NB4 (cell line): ENCODE data around the gene ALPG.

Source experiments
- DNase-seq: peaks from one replicate; pipeline ENCODE4 v3.0.0; 2010; ENCODE audit warnings: low read depth
- H3K4me3 ChIP-seq: one replicate; pipeline ENCODE4 v1.5.1; 2011; ENCODE audit warnings: mild to moderate bottlenecking, low read depth, low read length, moderate library complexity
- CTCF ChIP-seq: IDR thresholded peaks from one replicate; pipeline ENCODE4 v1.5.1; 2012; ENCODE audit warnings: low read depth, low read length
- MAX ChIP-seq: IDR thresholded peaks from 2 replicates; pipeline ENCODE4 v1.6.1; 2011; ENCODE audit warnings: low read depth, low read length
- MYC ChIP-seq: IDR thresholded peaks from 2 replicates; pipeline ENCODE4 v1.6.1; 2011; ENCODE audit warnings: low read depth, low read length
- POLR2A ChIP-seq: IDR thresholded peaks from 2 replicates; pipeline ENCODE4 v1.6.1; 2011; ENCODE audit warnings: mild to moderate bottlenecking; ENCODE audit not compliant: insufficient read length; ENCODE audit errors: extremely low read depth

Gene ALPG

DNA sequence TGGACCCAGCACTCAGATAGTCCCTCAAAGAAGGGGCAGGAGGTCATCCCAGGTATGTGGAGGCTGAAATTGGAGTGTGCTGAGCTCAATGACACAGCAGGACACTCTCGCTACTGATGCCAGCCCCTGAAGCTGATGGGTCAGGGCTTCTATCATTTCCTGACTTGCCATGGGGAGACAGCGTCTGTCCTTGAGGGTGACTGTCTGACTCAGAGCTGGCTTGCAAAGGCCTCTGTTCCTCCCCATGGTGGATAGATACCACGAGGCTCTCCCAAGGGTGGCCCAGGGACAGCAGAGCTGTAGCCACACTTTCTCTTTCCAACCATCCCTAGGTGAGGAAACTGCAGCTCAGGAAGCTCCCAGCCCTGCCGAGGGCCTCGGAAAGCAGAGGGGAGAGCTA lies 10.8 kb downstream of the ALPG start:
- no peak overlapping the region for H3K4me3 ChIP-seq
- no peak for TF ChIP-seq CTCF
- DNase-seq = no peak

GRCh38 chr2:232418056-232418455 lies 11.4 kb downstream of the ALPG start:
- no peak overlapping the region for H3K4me3 ChIP-seq
- TF ChIP-seq POLR2A (no peak), CTCF (no peak), MYC (no peak), MAX (no peak)
- no peak for DNase-seq

GRCh38 chr2:232418466-232419244 lies 12.0 kb downstream of the ALPG start:
- TF ChIP-seq MYC (no peak), CTCF (no peak), MAX (no peak)
- H3K4me3 ChIP-seq = no peak overlapping the region

DNA sequence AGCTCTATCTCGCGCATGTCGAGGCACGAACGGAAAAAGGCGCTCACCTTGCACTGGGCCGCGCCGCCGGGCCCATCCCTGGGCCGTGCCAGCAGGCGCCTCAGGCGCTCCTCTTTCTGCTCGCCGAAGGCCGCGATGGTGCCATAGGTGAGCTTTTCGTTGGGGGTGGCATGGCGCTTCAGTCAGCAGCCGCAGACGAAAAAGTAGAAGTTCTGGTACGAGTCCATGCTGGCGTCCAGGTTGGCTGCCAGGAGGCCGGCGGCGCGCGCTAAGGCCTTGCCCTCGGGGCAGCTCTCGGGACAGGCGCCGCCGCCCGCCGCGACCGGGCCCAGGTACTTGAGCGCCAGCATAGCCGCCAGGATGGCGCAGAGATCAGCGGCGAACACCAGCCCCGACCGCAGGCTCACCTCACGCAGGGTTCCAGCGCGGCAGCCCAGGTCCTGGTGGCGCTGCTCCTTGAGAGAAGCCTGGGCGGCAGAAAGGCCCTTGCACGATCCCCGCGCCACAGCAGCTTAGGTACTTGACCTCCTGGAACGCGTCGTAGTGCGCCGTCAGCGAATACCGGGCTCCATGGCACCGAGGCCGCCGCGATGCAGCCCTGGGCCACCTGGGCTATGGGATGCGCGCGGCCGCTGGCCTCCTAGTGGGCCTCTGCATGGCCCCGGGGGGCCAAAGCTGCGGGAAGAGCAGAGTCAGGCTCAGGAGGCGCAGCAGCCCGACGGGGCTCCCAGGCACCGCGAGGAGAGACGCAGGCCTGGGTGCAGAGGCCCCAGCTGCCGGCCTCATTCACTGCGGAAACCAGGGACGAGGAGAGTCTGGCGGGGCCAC lies 12.8 kb downstream of the ALPG start:
- TF ChIP-seq MAX (no peak), POLR2A (no peak), MYC (no peak), CTCF (no peak)
- no peak overlapping the region for H3K4me3 ChIP-seq
- no peak for DNase-seq

More at GRCh38 chr2:232418466-232419244, 12.0 kb downstream of the ALPG start:
- peak; percentile 88 for DNase-seq

DNA sequence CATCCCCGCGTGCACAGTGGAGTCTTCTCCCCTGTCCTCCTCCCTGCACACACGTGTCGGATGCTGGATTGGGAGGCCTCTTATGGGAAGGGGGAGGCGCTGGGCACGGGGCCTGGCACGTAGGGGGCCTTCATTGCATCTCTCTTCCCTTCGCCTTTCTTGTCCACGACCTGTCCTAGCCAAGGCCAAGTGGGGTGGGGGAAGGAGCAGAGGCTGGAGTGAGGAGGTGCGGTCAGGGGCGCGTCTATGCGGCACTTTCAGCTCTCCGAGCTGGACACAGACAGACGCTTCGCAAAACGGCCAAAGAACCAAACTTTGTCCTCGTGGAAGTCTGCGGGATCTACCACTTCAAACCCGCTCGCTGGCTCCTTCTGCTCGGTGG lies 13.4 kb downstream of the ALPG start:
- no peak overlapping the region for H3K4me3 ChIP-seq
- no peak for DNase-seq
- TF ChIP-seq MAX = no peak
- no peak for TF ChIP-seq CTCF
- no peak for TF ChIP-seq MYC
- TF ChIP-seq POLR2A = no peak
